PC-9 (cell line): ENCODE measurements around the gene NFAM1.

Source experiments
- EZH2 ChIP-seq: fragments of 200-600 bp; sonication (generic); IDR thresholded peaks from 2 replicates; pipeline ENCODE4 v1.8.0; 2017; ENCODE audit warnings: antibody characterized with exemption, low read depth
- TF ChIP-seq, protein P1 (sequence below): fragments of 200-600 bp; sonication (generic); conservative IDR thresholded peaks from 2 replicates; pipeline ENCODE4 v1.6.1; 2017; ENCODE audit warnings: mixed run types, antibody characterized with exemption, mild to moderate bottlenecking, moderate library complexity

DNA sequence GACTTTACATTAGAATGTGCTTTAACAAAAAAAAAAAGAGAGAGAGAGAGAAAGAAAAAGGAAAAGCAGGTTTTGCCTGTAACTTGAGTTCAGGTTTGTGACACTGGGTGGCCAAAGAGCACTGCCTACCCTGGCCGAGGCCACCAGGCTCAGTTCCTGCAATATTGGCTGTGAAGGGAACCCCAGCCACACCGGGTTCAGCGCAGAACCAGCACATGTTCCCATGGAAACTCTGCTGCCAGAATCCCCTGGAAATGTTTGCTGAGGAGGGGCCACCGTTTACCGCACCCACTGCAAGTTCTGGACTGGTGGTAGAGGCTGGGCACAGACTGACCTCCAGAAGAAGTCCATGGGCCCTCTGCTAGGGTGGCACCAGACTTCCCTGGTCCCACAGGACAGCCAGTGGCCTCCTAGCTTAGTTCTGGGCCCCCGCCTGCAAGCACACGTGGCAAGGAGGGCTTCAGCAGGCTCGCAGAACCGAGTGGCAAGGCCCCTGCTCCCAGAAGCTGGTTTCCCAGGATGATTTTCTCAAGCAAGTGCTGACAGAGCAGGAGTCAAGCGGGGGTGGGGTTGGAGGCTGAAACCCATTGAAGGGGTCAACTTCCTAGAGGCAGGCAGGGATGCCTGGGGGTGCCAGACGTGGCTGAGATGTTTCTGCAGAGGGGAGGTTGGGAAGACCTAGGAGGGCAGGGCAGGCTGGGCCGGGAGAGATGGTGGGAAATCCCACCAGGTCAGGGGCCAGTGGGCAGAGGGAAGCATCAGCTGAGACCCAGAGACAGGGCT lies 51.2 kb downstream of the NFAM1 start:
- TF ChIP-seq, protein P1, sequence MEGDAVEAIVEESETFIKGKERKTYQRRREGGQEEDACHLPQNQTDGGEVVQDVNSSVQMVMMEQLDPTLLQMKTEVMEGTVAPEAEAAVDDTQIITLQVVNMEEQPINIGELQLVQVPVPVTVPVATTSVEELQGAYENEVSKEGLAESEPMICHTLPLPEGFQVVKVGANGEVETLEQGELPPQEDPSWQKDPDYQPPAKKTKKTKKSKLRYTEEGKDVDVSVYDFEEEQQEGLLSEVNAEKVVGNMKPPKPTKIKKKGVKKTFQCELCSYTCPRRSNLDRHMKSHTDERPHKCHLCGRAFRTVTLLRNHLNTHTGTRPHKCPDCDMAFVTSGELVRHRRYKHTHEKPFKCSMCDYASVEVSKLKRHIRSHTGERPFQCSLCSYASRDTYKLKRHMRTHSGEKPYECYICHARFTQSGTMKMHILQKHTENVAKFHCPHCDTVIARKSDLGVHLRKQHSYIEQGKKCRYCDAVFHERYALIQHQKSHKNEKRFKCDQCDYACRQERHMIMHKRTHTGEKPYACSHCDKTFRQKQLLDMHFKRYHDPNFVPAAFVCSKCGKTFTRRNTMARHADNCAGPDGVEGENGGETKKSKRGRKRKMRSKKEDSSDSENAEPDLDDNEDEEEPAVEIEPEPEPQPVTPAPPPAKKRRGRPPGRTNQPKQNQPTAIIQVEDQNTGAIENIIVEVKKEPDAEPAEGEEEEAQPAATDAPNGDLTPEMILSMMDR = no peak
- no peak for TF ChIP-seq EZH2
